Activated CD8-positive, alpha-beta memory T cell treated with anti-CD3 and anti-CD28 coated beads, Interleukin-2, amount 50 U/mL, for 48 hours (primary cell): ENCODE measurements around the gene ASTN1.

ENCODE experiments used
- DNase-seq: peaks from one replicate; pipeline ENCODE4 v3.0.0-alpha.2; 2020

ASTN1 gene

GRCh38 chr1:176864211-176864610 lies 300.3 kb downstream of the ASTN1 start:
- DNase-seq, result no peak

GRCh38 chr1:176863613-176864012 lies 300.9 kb downstream of the ASTN1 start:
- no peak for DNase-seq

- DNase-seq, result no peak
Observed at GRCh38 chr1:176858433-176858916, 306.0 kb downstream of the ASTN1 start.

- DNase-seq, result no peak
Observed at GRCh38 chr1:176857632-176858031, 306.9 kb downstream of the ASTN1 start.

- DNase-seq, result no peak
Observed at GRCh38 chr1:176854758-176855745, 309.5 kb downstream of the ASTN1 start.

GRCh38 chr1:176854121-176854520 lies 310.4 kb downstream of the ASTN1 start:
- no peak for DNase-seq

GRCh38 chr1:176853503-176853902 lies 311.0 kb downstream of the ASTN1 start:
- DNase-seq, result no peak

- no peak for DNase-seq
Observed at GRCh38 chr1:176852124-176852523, 312.4 kb downstream of the ASTN1 start.

GRCh38 chr1:176850871-176851270 lies 313.6 kb downstream of the ASTN1 start:
- DNase-seq, result no peak

- DNase-seq, result no peak
Observed at GRCh38 chr1:176849281-176849680, 315.2 kb downstream of the ASTN1 start.

GRCh38 chr1:176847052-176847451 lies 317.5 kb downstream of the ASTN1 start:
- no peak for DNase-seq

GRCh38 chr1:176843352-176844297 lies 320.9 kb downstream of the ASTN1 start:
- no peak for DNase-seq

GRCh38 chr1:176841238-176841637 lies 323.3 kb downstream of the ASTN1 start:
- DNase-seq, result no peak

- DNase-seq, result no peak
Observed at GRCh38 chr1:176839216-176839615, 325.3 kb downstream of the ASTN1 start.

GRCh38 chr1:176838276-176838995 lies 326.1 kb downstream of the ASTN1 start:
- DNase-seq, result no peak

- no peak for DNase-seq
Observed at GRCh38 chr1:176837708-176838107, 326.8 kb downstream of the ASTN1 start.

GRCh38 chr1:176831150-176831549 lies 333.4 kb downstream of the ASTN1 start:
- DNase-seq, result no peak

- no peak for DNase-seq
Observed at GRCh38 chr1:176829261-176829660, 335.3 kb downstream of the ASTN1 start.

GRCh38 chr1:176826265-176826664 lies 338.2 kb downstream of the ASTN1 start:
- DNase-seq, result no peak

GRCh38 chr1:176820391-176821031 lies 344.0 kb downstream of the ASTN1 start:
- no peak for DNase-seq

- no peak for DNase-seq
Observed at GRCh38 chr1:176816232-176816631, 348.3 kb downstream of the ASTN1 start.

GRCh38 chr1:176815621-176816020 lies 348.9 kb downstream of the ASTN1 start:
- no peak for DNase-seq
